IMR-90 (cell line): ENCODE measurements around the gene FCN1. TPM values are rescaled to one million over a fixed set of nuclear protein-coding genes. Genes with fewer than 3 reads are reported as not detected.

ENCODE experiments used
- ATAC-seq: fragments of 200-7000 bp; cut with Tn5 transposase; 2 replicates; pipeline ENCODE4 v1.9.1; 2020; ENCODE audit warnings: low read depth, mild to moderate bottlenecking, moderate library complexity
- BruUV-seq: library from RNA; stranded (reverse); fragments of 400-500 nt; replicated peaks from 2 replicates; lab custom pipeline; 2021; lab: Mats Ljungman, UMichigan
- CTCF ChIA-PET: fragments of 300-600 bp; formaldehyde crosslinking; extraction: SDS; loops from one replicate; lab custom pipeline; 2021; ENCODE audit warnings: antibody characterized with exemption; lab: Yijun Ruan, JAX
- POLR2A ChIA-PET: fragments of 300-600 bp; sonication (Branson Sonifier 250); formaldehyde crosslinking; loops from one replicate; lab custom pipeline; 2022; ENCODE audit warnings: antibody characterized with exemption; ENCODE audit not compliant: unreplicated experiment; lab: Charles Lee
- DNase-seq: peaks from one replicate; pipeline ENCODE4 v3.0.0; 2013
- H2AFZ ChIP-seq: replicated peaks from 2 replicates; pipeline ENCODE3; 2013; ENCODE audit warnings: low read length, mild to moderate bottlenecking; ENCODE audit not compliant: poor library complexity
- H2AK5ac ChIP-seq: 2 replicates; pipeline ENCODE4 v1.6.1; 2013; ENCODE audit warnings: low read depth, low read length, inconsistent platforms
- H2AK9ac ChIP-seq: replicated peaks from 2 replicates; pipeline ENCODE3; 2013; ENCODE audit warnings: mild to moderate bottlenecking, low read depth, low read length, moderate library complexity; ENCODE audit not compliant: poor library complexity
- H2BK120ac ChIP-seq: 2 replicates; pipeline ENCODE4 v1.6.1; 2013; ENCODE audit warnings: low read depth, low read length, inconsistent platforms
- H2BK15ac ChIP-seq: 3 replicates; pipeline ENCODE4 v1.6.1; 2013; ENCODE audit warnings: low read depth, low read length, inconsistent platforms
- H2BK20ac ChIP-seq: 2 replicates; pipeline ENCODE4 v1.6.1; 2013; ENCODE audit warnings: low read depth, mild to moderate bottlenecking, inconsistent platforms, low read length, moderate library complexity
- H2BK5ac ChIP-seq: 2 replicates; pipeline ENCODE4 v1.6.1; 2013; ENCODE audit warnings: mild to moderate bottlenecking, low read depth, low read length, inconsistent platforms; ENCODE audit not compliant: poor library complexity, severe bottlenecking
- H3K14ac ChIP-seq: replicated peaks from 2 replicates; pipeline ENCODE4 v1.6.1; 2013; ENCODE audit warnings: low read depth, low read length, inconsistent platforms
- H3K18ac ChIP-seq: 2 replicates; pipeline ENCODE4 v1.6.1; 2013; ENCODE audit warnings: low read depth, low read length, control low read depth
- H3K23ac ChIP-seq: 2 replicates; pipeline ENCODE4 v1.6.1; 2013; ENCODE audit warnings: low read depth, low read length, inconsistent platforms
- H3K27ac ChIP-seq: 2 replicates; pipeline ENCODE4 v1.5.1; 2013; ENCODE audit warnings: mild to moderate bottlenecking, control low read depth, low read length; ENCODE audit not compliant: insufficient read depth
- H3K27me3 ChIP-seq: 2 replicates; pipeline ENCODE4 v1.6.1; 2013; ENCODE audit warnings: low read length; ENCODE audit not compliant: control insufficient read depth, insufficient read depth
- H3K36me3 ChIP-seq: 2 replicates; pipeline ENCODE4 v1.6.1; 2013; ENCODE audit warnings: low read length, mixed read lengths; ENCODE audit not compliant: control insufficient read depth, insufficient read depth
- H3K4ac ChIP-seq: 2 replicates; pipeline ENCODE4 v1.6.1; 2013; ENCODE audit warnings: low read depth, low read length, inconsistent platforms
- H3K4me1 ChIP-seq: 2 replicates; pipeline ENCODE4 v1.6.1; 2013; ENCODE audit warnings: low read length, mixed read lengths; ENCODE audit not compliant: control insufficient read depth, insufficient read depth
- H3K4me2 ChIP-seq: 2 replicates; pipeline ENCODE4 v1.6.1; 2013; ENCODE audit warnings: low read depth, mild to moderate bottlenecking, control low read depth, low read length, moderate library complexity
- H3K4me3 ChIP-seq: 2 replicates; pipeline ENCODE4 v1.5.1; 2013; ENCODE audit warnings: low read depth, mild to moderate bottlenecking, control low read depth, low read length, moderate library complexity; ENCODE audit not compliant: insufficient read depth
- H3K56ac ChIP-seq: 2 replicates; pipeline ENCODE4 v1.6.1; 2013; ENCODE audit warnings: low read length, inconsistent platforms; ENCODE audit not compliant: insufficient read depth; ENCODE audit errors: extremely low read depth
- H3K79me1 ChIP-seq, 2 experiments: 2 replicates each; pipeline ENCODE4 v1.6.1; 2013; ENCODE audit warnings: low read length in 2 of 2, inconsistent platforms in 1 of 2, low read depth in 1 of 2
- H3K9ac ChIP-seq: 2 replicates; pipeline ENCODE4 v1.6.1; 2013; ENCODE audit warnings: low read depth, low read length, control low read depth
- H3K9me1 ChIP-seq: 2 replicates; pipeline ENCODE4 v1.6.1; 2013; ENCODE audit warnings: low read length, inconsistent platforms; ENCODE audit not compliant: insufficient read depth
- H3K9me3 ChIP-seq: 2 replicates; pipeline ENCODE4 v1.6.1; 2013; ENCODE audit warnings: low read length; ENCODE audit not compliant: control insufficient read depth, insufficient read depth
- H4K20me1 ChIP-seq: 2 replicates; pipeline ENCODE4 v1.6.1; 2013; ENCODE audit warnings: low read length, inconsistent platforms; ENCODE audit not compliant: insufficient read depth
- H4K5ac ChIP-seq: 2 replicates; pipeline ENCODE4 v1.6.1; 2013; ENCODE audit warnings: mild to moderate bottlenecking, low read depth, low read length, control low read depth
- H4K8ac ChIP-seq, 2 experiments: 2 replicates each; pipeline ENCODE4 v1.6.1; 2013; ENCODE audit warnings: low read depth in 2 of 2, low read length in 2 of 2, control low read depth in 1 of 2, inconsistent platforms in 1 of 2
- H4K91ac ChIP-seq: 2 replicates; pipeline ENCODE4 v1.6.1; 2013; ENCODE audit warnings: low read depth, low read length, inconsistent platforms; ENCODE audit not compliant: insufficient read depth
- FOS ChIP-seq: fragments of 150-350 bp; IDR thresholded peaks from 2 replicates; pipeline ENCODE4 v1.6.1; 2016; ENCODE audit warnings: low read depth, low read length
- WGBS, 2 experiments: methylation state at CpG; one replicate each; pipeline versions ENCODE4 v1.1.5 to v1.1.7; 2013; ENCODE audit warnings: missing lambda C conversion rate in 2 of 2; ENCODE audit not compliant: insufficient read length in 1 of 2; ENCODE audit errors: extremely low coverage in 2 of 2; 5-methylcytosine and 5-hydroxymethylcytosine counted together
- dilution Hi-C: fragments of 300-500 bp; cut with HindIII; formaldehyde crosslinking; loops from one replicate; pipeline ENCODE4 v1.14.3; 2018; ENCODE audit warnings: low sequenced_read_pairs; ENCODE audit not compliant: unreplicated experiment
- in situ Hi-C: fragments of 300-500 bp; cut with MboI; formaldehyde crosslinking; loops from 3 replicates; pipeline ENCODE4 v1.14.3; 2019; ENCODE audit warnings: low sequenced_read_pairs, inconsistent platforms, mixed read lengths
- intact Hi-C: fragments of 100-400 bp; cut with micrococcal nuclease; formaldehyde crosslinking; loops from 2 replicates; pipeline ENCODE4 v1.10.0; 2022
- polyA plus RNA-seq, 3 experiments: library from polyadenylated mRNA; depleted of rRNA; stranded (reverse); fragments of >200 nt; gene quantifications; 2 replicates each; pipeline ENCODE4 v1.2.3, GENCODE V29; 2012; ENCODE audit warnings: low replicate concordance in 1 of 3
- total RNA-seq: library from RNA; depleted of rRNA; stranded (reverse); fragments of >200 nt; gene quantifications from 2 replicates; pipeline ENCODE4 v1.2.3, GENCODE V29; 2012

Gene FCN1
- total and polyA plus RNA-seq, 2 of the 4 experiments (the other 2 are of a cell fraction) = not detected

- H3K56ac ChIP-seq = no peak overlapping the region
- no peak overlapping the region for H2AK5ac ChIP-seq
- no peak overlapping the region for H2BK5ac ChIP-seq
- no peak overlapping the region for H3K9ac ChIP-seq
- no peaks in the 10 kb centered on the region for H3K79me1 ChIP-seq
- H4K91ac ChIP-seq = no peak overlapping the region
- intact Hi-C loops (no loop called here), in situ Hi-C loops (no loop called here), dilution Hi-C loops (no loop called here)
- BruUV-seq = no TSS peak
- H2AK9ac ChIP-seq = no peak overlapping the region
- H3K4me1 ChIP-seq = no peaks in the 10 kb centered on the region
- ATAC-seq = no peak
- no peak overlapping the region for H3K23ac ChIP-seq
- no peak overlapping the region for H3K4ac ChIP-seq
- H4K20me1 ChIP-seq = no peaks in the 10 kb centered on the region
- H2BK15ac ChIP-seq = no peak overlapping the region
- no peak overlapping the region for H2BK20ac ChIP-seq
- peaks cover 2% of the 10 kb centered on the region; the same call in 1 of the 2 replicates for H3K27me3 ChIP-seq
- H3K4me2 ChIP-seq = no peak overlapping the region
- no peak for DNase-seq
- CTCF ChIA-PET = no interaction called here
- no peak overlapping the region for H3K4me3 ChIP-seq
- H4K8ac ChIP-seq = no peak overlapping the region
- H3K9me1 ChIP-seq = no peaks in the 10 kb centered on the region
- POLR2A ChIA-PET = no interaction called here
- TF ChIP-seq FOS = no peak
- H4K5ac ChIP-seq = no peak overlapping the region
- 83% methylated on average over 2 of the region's 7 CpGs; no CpG with 5 or more reads in 1 of the 2 experiments for WGBS, 2 experiments
- H2BK120ac ChIP-seq = no peak overlapping the region
- no peaks in the 10 kb centered on the region for H3K36me3 ChIP-seq
- no peak overlapping the region for H2AFZ ChIP-seq
- H3K14ac ChIP-seq = no peak overlapping the region
- no peaks in the 10 kb centered on the region for H3K9me3 ChIP-seq
- no peak overlapping the region for H3K27ac ChIP-seq
- no peak overlapping the region for H3K18ac ChIP-seq
These were observed 38.1 kb upstream of the FCN1 start for GRCh38 chr9:134955801-134956200.
